Caco-2 (cell line): Measurements from ENCODE around the gene NAA15. TPM values are rescaled to one million over a fixed set of nuclear protein-coding genes. Genes with fewer than 3 reads are reported as not detected.

Experiments
- BruUV-seq: library from RNA; stranded (reverse); fragments of 400-500 nt; replicated peaks from 2 replicates; lab custom pipeline; 2021; lab: Mats Ljungman, UMichigan
- CTCF ChIA-PET: fragments of 300-600 bp; sonication (Branson Sonifier 250); formaldehyde crosslinking; loops from one replicate; lab custom pipeline; 2022; ENCODE audit warnings: antibody characterized with exemption; lab: Charles Lee
- POLR2A ChIA-PET: fragments of 300-600 bp; sonication (Branson Sonifier 250); formaldehyde crosslinking; loops from one replicate; lab custom pipeline; 2022; ENCODE audit warnings: antibody characterized with exemption; lab: Charles Lee
- DNase-seq, 2 experiments: peaks; one replicate each; pipeline versions ENCODE4 v3.0.0 to v3.0.0-alpha.2; 2020 to 2022
- H3K27me3 ChIP-seq: replicated peaks from 2 replicates; pipeline ENCODE4 v1.6.0; 2011; ENCODE audit warnings: low read length; ENCODE audit not compliant: control insufficient read depth, insufficient read depth
- H3K36me3 ChIP-seq: 2 replicates; pipeline ENCODE4 v1.5.1; 2011; ENCODE audit warnings: low read length; ENCODE audit not compliant: control insufficient read depth, insufficient read depth
- H3K4me1 ChIP-seq: fragments of 250-450 bp; sonication (Bioruptor Pico); 2 replicates; pipeline ENCODE4 v1.5.1; 2020; ENCODE audit warnings: mild to moderate bottlenecking
- H3K4me3 ChIP-seq: 2 replicates; pipeline ENCODE4 v1.5.1; 2011; ENCODE audit warnings: low read depth, mild to moderate bottlenecking, control low read depth, low read length
- H3K9me3 ChIP-seq: fragments of 250-450 bp; sonication (Bioruptor Pico); 2 replicates; pipeline ENCODE4 v1.5.1; 2020; ENCODE audit warnings: mild to moderate bottlenecking, moderate library complexity
- H3K27ac Mint-ChIP-seq: one replicate; pipeline ENCODE4 v1.8.0; 2022; ENCODE audit warnings: mixed read lengths; ENCODE audit not compliant: unreplicated experiment
- H3K27me3 Mint-ChIP-seq: one replicate; pipeline ENCODE4 v1.8.0; 2022; ENCODE audit warnings: mixed read lengths; ENCODE audit not compliant: insufficient read depth, unreplicated experiment
- H3K36me3 Mint-ChIP-seq: one replicate; pipeline ENCODE4 v1.8.0; 2022; ENCODE audit warnings: mild to moderate bottlenecking, mixed read lengths; ENCODE audit not compliant: insufficient read depth, unreplicated experiment
- H3K4me1 Mint-ChIP-seq: one replicate; pipeline ENCODE4 v1.8.0; 2022; ENCODE audit warnings: low read depth, mixed read lengths; ENCODE audit not compliant: unreplicated experiment
- H3K4me3 Mint-ChIP-seq: one replicate; pipeline ENCODE4 v1.8.0; 2022; ENCODE audit warnings: mild to moderate bottlenecking, moderate library complexity, mixed read lengths; ENCODE audit not compliant: unreplicated experiment
- H3K9me3 Mint-ChIP-seq: one replicate; pipeline ENCODE4 v1.8.0; 2022; ENCODE audit warnings: mixed read lengths; ENCODE audit not compliant: unreplicated experiment
- CTCF ChIP-seq, 2 experiments: fragments of 200-600 bp in 1 of 2; IDR thresholded peaks; 1 replicate in 1 of 2; 2 replicates in 1 of 2; pipeline versions ENCODE4 v1.5.1 to v1.8.0; 2011 to 2022; ENCODE audit warnings: antibody characterized with exemption in 1 of 2, control low read depth in 1 of 2, inconsistent platforms in 1 of 2, low read depth in 1 of 2, low read length in 1 of 2, mild to moderate bottlenecking in 1 of 2, moderate library complexity in 1 of 2; ENCODE audit not compliant: insufficient read depth in 1 of 2, severe bottlenecking in 1 of 2, unreplicated experiment in 1 of 2
- intact Hi-C: fragments of 100-400 bp; cut with micrococcal nuclease; formaldehyde crosslinking; loops from one replicate; pipeline ENCODE4 v1.10.0; 2022; ENCODE audit not compliant: unreplicated experiment
- total RNA-seq: library from RNA; stranded (reverse); gene quantifications from 2 replicates; pipeline ENCODE4 v1.2.3, GENCODE V29; 2022

Gene NAA15
- total RNA-seq, 1 experiment from 2014 or later: 63.1 TPM

- BruUV-seq: no TSS peak
Measured at GRCh38 chr4:139314047-139314800, 12.9 kb downstream of the NAA15 start.

GRCh38 chr4:139315221-139315675 lies 13.9 kb downstream of the NAA15 start:
- Mint-ChIP-seq H3K4me3 (no peak overlapping the region), H3K36me3 (peaks cover 10% of the 10 kb centered on the region), H3K27ac (no peak overlapping the region), H3K27me3 (no peaks in the 10 kb centered on the region), H3K4me1 (peaks cover 14% of the 10 kb centered on the region), H3K9me3 (peaks cover 11% of the 10 kb centered on the region)
- ChIA-PET CTCF (no interaction called here), POLR2A (no interaction called here)
- no TSS peak for BruUV-seq
- TF ChIP-seq CTCF (IDR thresholded peaks at IDR 0.05; ENCODE audit: insufficient read depth in 1 of 2, low read depth in 1 of 2, low read length in 1 of 2, severe bottlenecking in 1 of 2, unreplicated experiment in 1 of 2): no peak
- Histone ChIP-seq H3K9me3 (no peaks in the 10 kb centered on the region), H3K4me3 (no peak overlapping the region), H3K36me3 (no peaks in the 10 kb centered on the region), H3K27me3 (no peaks in the 10 kb centered on the region), H3K4me1 (peaks cover 5% of the 10 kb centered on the region; the same call in 1 of the 2 replicates)
- intact Hi-C loops: no loop called here
- DNase-seq: no peak

More at GRCh38 chr4:139314047-139314800, 12.9 kb downstream of the NAA15 start:
- Mint-ChIP-seq H3K27ac (no peak overlapping the region), H3K4me1 (peaks cover 14% of the 10 kb centered on the region), H3K36me3 (peaks cover 10% of the 10 kb centered on the region), H3K27me3 (no peaks in the 10 kb centered on the region), H3K4me3 (no peak overlapping the region), H3K9me3 (peaks cover 11% of the 10 kb centered on the region)
- ChIA-PET POLR2A (no interaction called here), CTCF (no interaction called here)
- DNase-seq: no peak
- Histone ChIP-seq H3K4me1 (peaks cover 5% of the 10 kb centered on the region; the same call in 1 of the 2 replicates), H3K9me3 (no peaks in the 10 kb centered on the region), H3K36me3 (no peaks in the 10 kb centered on the region), H3K4me3 (no peak overlapping the region), H3K27me3 (no peaks in the 10 kb centered on the region)
- TF ChIP-seq CTCF (IDR thresholded peaks at IDR 0.05; ENCODE audit: insufficient read depth in 1 of 2, low read depth in 1 of 2, low read length in 1 of 2, severe bottlenecking in 1 of 2, unreplicated experiment in 1 of 2): no peak
- intact Hi-C loops: no loop called here

GRCh38 chr4:139316733-139317132 lies 15.4 kb downstream of the NAA15 start:
- no peak overlapping the region for H3K4me3 ChIP-seq
- BruUV-seq: no TSS peak
- intact Hi-C loops: no loop called here
- no peaks in the 10 kb centered on the region for H3K36me3 ChIP-seq
- no peaks in the 10 kb centered on the region for H3K27me3 ChIP-seq
- H3K36me3 Mint-ChIP-seq: peaks cover 10% of the 10 kb centered on the region
- peak overlapping the region; percentile 23 for H3K27ac Mint-ChIP-seq
- POLR2A ChIA-PET: no interaction called here
- H3K27me3 Mint-ChIP-seq: no peaks in the 10 kb centered on the region
- CTCF ChIA-PET: no interaction called here
- H3K4me1 Mint-ChIP-seq: peaks cover 14% of the 10 kb centered on the region
- DNase-seq: no peak
- H3K9me3 Mint-ChIP-seq: peaks cover 11% of the 10 kb centered on the region
- H3K4me1 ChIP-seq: peaks cover 6% of the 10 kb centered on the region
- no peaks in the 10 kb centered on the region for H3K9me3 ChIP-seq
- H3K4me3 Mint-ChIP-seq: no peak overlapping the region
- TF ChIP-seq CTCF (IDR thresholded peaks at IDR 0.05; ENCODE audit: insufficient read depth in 1 of 2, low read depth in 1 of 2, low read length in 1 of 2, severe bottlenecking in 1 of 2, unreplicated experiment in 1 of 2): no peak
